ENCODE results near the gene DNAJC8.

DNA sequence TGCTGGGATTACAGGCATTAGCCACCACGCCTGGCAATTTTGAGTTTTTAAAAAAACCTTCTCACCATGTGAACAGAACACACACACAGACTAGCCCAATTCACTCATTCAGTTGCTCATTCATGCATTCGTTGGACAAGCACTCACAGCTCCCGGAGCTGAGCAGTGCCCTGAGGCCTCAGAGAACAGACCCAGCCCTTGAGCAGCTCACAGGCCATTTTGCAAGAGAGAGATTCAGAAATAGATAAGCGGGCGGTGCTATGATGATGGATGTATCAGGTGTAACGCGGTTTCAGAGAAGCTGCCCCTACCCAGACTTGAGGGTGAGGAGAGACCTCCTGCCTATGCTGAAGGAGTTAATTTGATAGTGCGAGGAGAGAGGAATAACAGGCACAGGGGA, 74.9 kb downstream of the DNAJC8 start:
- TF ChIP-seq, protein P1, sequence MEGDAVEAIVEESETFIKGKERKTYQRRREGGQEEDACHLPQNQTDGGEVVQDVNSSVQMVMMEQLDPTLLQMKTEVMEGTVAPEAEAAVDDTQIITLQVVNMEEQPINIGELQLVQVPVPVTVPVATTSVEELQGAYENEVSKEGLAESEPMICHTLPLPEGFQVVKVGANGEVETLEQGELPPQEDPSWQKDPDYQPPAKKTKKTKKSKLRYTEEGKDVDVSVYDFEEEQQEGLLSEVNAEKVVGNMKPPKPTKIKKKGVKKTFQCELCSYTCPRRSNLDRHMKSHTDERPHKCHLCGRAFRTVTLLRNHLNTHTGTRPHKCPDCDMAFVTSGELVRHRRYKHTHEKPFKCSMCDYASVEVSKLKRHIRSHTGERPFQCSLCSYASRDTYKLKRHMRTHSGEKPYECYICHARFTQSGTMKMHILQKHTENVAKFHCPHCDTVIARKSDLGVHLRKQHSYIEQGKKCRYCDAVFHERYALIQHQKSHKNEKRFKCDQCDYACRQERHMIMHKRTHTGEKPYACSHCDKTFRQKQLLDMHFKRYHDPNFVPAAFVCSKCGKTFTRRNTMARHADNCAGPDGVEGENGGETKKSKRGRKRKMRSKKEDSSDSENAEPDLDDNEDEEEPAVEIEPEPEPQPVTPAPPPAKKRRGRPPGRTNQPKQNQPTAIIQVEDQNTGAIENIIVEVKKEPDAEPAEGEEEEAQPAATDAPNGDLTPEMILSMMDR (IDR thresholded peaks at IDR 0.05; ENCODE audit: low read depth, low read length, poor library complexity, severe bottlenecking): no peak
- no peak for TF ChIP-seq EZH2phosphoT487 (IDR thresholded peaks at IDR 0.05; ENCODE audit: borderline replicate concordance, low read length)

Measured in DOHH2 (cell line).